Activated B cell treated with CpG ODN at 0.5 μM for 24 hours (primary cell): Measurements from ENCODE around the gene GPR183. TPM values are rescaled to one million over a fixed set of nuclear protein-coding genes. Genes with fewer than 3 reads are reported as not detected.

Source experiments
- ATAC-seq: fragments of 200-7000 bp; cut with Tn5 transposase; one replicate; pipeline ENCODE4 v1.10.0; 2021; ENCODE audit warnings: low read depth, mild to moderate bottlenecking, moderate library complexity
- CTCF ChIA-PET: fragments of 350-600 bp; sonication (Branson Sonifier 250); formaldehyde crosslinking; loops from one replicate; lab custom pipeline; 2021; ENCODE audit warnings: antibody characterized with exemption; lab: Charles Lee
- POLR2A ChIA-PET: fragments of 350-600 bp; sonication (Branson Sonifier 250); formaldehyde crosslinking; loops from one replicate; lab custom pipeline; 2021; ENCODE audit warnings: antibody characterized with exemption; lab: Charles Lee
- DNase-seq: peaks from one replicate; pipeline ENCODE4 v3.0.0; 2022
- H3K27ac Mint-ChIP-seq: one replicate; pipeline ENCODE4 v1.8.0; 2020; ENCODE audit warnings: mixed read lengths
- H3K27me3 Mint-ChIP-seq: one replicate; pipeline ENCODE4 v1.8.0; 2021; ENCODE audit warnings: mixed read lengths
- H3K36me3 Mint-ChIP-seq: one replicate; pipeline ENCODE4 v1.8.0; 2021; ENCODE audit warnings: low read depth, mixed read lengths
- H3K4me1 Mint-ChIP-seq: one replicate; pipeline ENCODE4 v1.8.0; 2021; ENCODE audit warnings: mixed read lengths
- H3K4me3 Mint-ChIP-seq: one replicate; pipeline ENCODE4 v1.8.0; 2020; ENCODE audit warnings: mild to moderate bottlenecking, mixed read lengths
- H3K9me3 Mint-ChIP-seq: one replicate; pipeline ENCODE4 v1.8.0; 2020; ENCODE audit warnings: mixed read lengths
- intact Hi-C: fragments of 100-400 bp; cut with micrococcal nuclease; formaldehyde crosslinking; loops from one replicate; pipeline ENCODE4 v1.15.1; 2024
- total RNA-seq: library from RNA; stranded (reverse); gene quantifications from 2 replicates; pipeline ENCODE4 v1.2.3, GENCODE V29; 2022
- TF ChIP-seq, protein P1 (sequence below): fragments of 200-600 bp; IDR thresholded peaks from one replicate; pipeline ENCODE4 v1.8.0; 2022; ENCODE audit warnings: antibody characterized with exemption, mild to moderate bottlenecking

The GPR183 gene
- total RNA-seq, 1 donor from 2014 or later = 84.5 TPM

DNA sequence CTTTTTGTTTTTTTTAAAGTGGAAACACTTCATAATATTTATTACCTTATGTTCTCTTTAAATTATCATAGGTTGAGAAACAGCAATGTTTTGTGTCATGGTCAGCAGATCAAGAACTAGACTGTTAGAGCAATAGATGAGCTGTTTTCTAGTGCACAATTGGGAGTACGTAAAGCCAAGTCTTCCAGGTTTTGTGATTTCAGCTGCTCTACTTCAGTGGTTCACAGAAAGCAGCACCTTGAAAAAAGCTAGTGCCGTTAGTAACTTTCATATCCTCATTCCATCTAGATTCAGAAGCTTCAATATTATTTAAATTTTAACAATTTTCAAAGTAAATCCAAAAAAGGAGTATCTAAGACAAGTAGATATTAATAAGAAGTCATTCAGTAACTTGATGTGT is 50.9 kb downstream of the GPR183 start:
- Mint-ChIP-seq H3K9me3 (no peaks in the 10 kb centered on the region), H3K36me3 (peaks cover 43% of the 10 kb centered on the region), H3K4me3 (peak overlapping the region; percentile 85), H3K4me1 (peaks cover 75% of the 10 kb centered on the region), H3K27me3 (no peaks in the 10 kb centered on the region), H3K27ac (peak overlapping the region; percentile 87)
- ChIA-PET CTCF (interaction anchor here (0.6 to 2.4 kb wide), 10 partner anchors 9 to 387 kb away, joined by 3 to 18 read pairs (median 6); partner anchors contain the start of gene UBAC2), POLR2A (interaction anchor here (0.5 to 4.7 kb wide), 24 partner anchors 8 to 381 kb away, joined by 3 to 128 read pairs (median 4); partner anchors contain the start of gene UBAC2)
- ATAC-seq (peak; percentile 47), DNase-seq (no peak)
- intact Hi-C loops = loop anchor here (5.0 kb wide), 1 partner anchor 246 kb away; the partner anchor contains the start of gene TM9SF2
- TF ChIP-seq, protein P1, sequence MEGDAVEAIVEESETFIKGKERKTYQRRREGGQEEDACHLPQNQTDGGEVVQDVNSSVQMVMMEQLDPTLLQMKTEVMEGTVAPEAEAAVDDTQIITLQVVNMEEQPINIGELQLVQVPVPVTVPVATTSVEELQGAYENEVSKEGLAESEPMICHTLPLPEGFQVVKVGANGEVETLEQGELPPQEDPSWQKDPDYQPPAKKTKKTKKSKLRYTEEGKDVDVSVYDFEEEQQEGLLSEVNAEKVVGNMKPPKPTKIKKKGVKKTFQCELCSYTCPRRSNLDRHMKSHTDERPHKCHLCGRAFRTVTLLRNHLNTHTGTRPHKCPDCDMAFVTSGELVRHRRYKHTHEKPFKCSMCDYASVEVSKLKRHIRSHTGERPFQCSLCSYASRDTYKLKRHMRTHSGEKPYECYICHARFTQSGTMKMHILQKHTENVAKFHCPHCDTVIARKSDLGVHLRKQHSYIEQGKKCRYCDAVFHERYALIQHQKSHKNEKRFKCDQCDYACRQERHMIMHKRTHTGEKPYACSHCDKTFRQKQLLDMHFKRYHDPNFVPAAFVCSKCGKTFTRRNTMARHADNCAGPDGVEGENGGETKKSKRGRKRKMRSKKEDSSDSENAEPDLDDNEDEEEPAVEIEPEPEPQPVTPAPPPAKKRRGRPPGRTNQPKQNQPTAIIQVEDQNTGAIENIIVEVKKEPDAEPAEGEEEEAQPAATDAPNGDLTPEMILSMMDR = no peak

DNA sequence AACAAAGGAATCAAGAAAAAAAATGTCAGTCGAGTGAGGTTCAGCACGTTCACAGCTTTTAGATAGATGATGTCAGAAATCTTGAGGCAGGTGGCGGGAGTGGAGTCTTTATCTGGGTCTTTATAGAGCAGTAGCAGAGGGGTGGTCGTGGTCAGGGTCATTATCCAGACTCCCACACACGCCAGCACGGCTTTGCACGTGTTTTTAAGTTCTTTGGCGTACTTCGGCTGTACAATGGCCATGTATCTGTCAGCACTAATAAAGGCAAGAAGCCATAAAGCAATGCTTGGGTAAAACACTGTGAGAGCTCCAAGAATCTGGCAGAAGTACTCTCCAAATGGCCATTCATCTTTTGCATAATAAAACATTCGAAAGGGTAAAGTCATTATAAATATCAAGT is 51.9 kb downstream of the GPR183 start:
- H3K4me1 Mint-ChIP-seq = peaks cover 74% of the 10 kb centered on the region
- POLR2A ChIA-PET = interaction anchor here (0.7 to 4.7 kb wide), 6 partner anchors 12 to 241 kb away, joined by 3 to 128 read pairs (median 8); partner anchors contain the start of gene UBAC2
- no peak for ATAC-seq

GRCh38 chr13:99254830-99255229 is 52.4 kb downstream of the GPR183 start:
- TF ChIP-seq, protein P1 = no peak
- ATAC-seq (no peak), DNase-seq (no peak)
- Mint-ChIP-seq H3K4me1 (peaks cover 74% of the 10 kb centered on the region), H3K36me3 (peaks cover 45% of the 10 kb centered on the region), H3K4me3 (peak overlapping the region; percentile 25), H3K27ac (peak overlapping the region; percentile 69), H3K9me3 (no peaks in the 10 kb centered on the region), H3K27me3 (no peaks in the 10 kb centered on the region)
- intact Hi-C loops = loop anchor here (1.0 to 5.0 kb wide), 2 partner anchors 19 to 247 kb away; partner anchors contain the start of gene TM9SF2
- ChIA-PET CTCF (interaction anchor here (1.2 to 2.4 kb wide), 4 partner anchors 10 to 78 kb away, joined by 4 to 18 read pairs (median 12); partner anchors contain the start of gene UBAC2), POLR2A (interaction anchor here (1.9 to 4.7 kb wide), 3 partner anchors 23 to 55 kb away, joined by 11 to 128 read pairs (median 86); partner anchors contain the start of gene UBAC2)

More for the DNA sequence above, 51.9 kb downstream of the GPR183 start:
- CTCF ChIA-PET = interaction anchor here (1.1 to 2.4 kb wide), 7 partner anchors 10 to 79 kb away, joined by 3 to 18 read pairs (median 10); partner anchors contain the start of gene UBAC2
- Mint-ChIP-seq H3K27ac (peak overlapping the region; percentile 69), H3K9me3 (no peaks in the 10 kb centered on the region), H3K27me3 (no peaks in the 10 kb centered on the region), H3K4me3 (peak overlapping the region; percentile 35), H3K36me3 (peaks cover 45% of the 10 kb centered on the region)
- no peak for DNase-seq
- TF ChIP-seq, protein P1 = no peak
- intact Hi-C loops = loop anchor here (1.0 to 5.0 kb wide), 2 partner anchors 19 to 247 kb away; partner anchors contain the start of gene TM9SF2

- Mint-ChIP-seq H3K27ac (peak overlapping the region; percentile 64), H3K4me1 (peaks cover 56% of the 10 kb centered on the region), H3K4me3 (no peak overlapping the region), H3K27me3 (no peaks in the 10 kb centered on the region), H3K36me3 (peaks cover 61% of the 10 kb centered on the region), H3K9me3 (peaks cover 4% of the 10 kb centered on the region)
- CTCF ChIA-PET = interaction anchor here (0.7 to 2.2 kb wide), 3 partner anchors 14 to 76 kb away, joined by 3 to 7 read pairs (median 6); no protein-coding TSS in a partner anchor
- POLR2A ChIA-PET = interaction anchor here (0.6 to 2.8 kb wide), 2 partner anchors 51 to 124 kb away, joined by 7 to 12 read pairs; partner anchors contain the start of gene UBAC2
- intact Hi-C loops = no loop called here
- DNase-seq (no peak), ATAC-seq (no peak)
- TF ChIP-seq, protein P1 = no peak
These were observed 55.3 kb downstream of the GPR183 start for GRCh38 chr13:99251921-99252320.
